HepG2 (cell line): ENCODE data around the gene HOXA9. TPM values are rescaled to one million over a fixed set of nuclear protein-coding genes. Genes with fewer than 3 reads are reported as not detected.
A peak's percentile ranks its signal among the peaks of the same experiment; 100 is the strongest.

Experiments
- ARNT ChIP-seq: fragments of 450-650 bp; IDR thresholded peaks from 2 replicates; pipeline ENCODE4 v1.6.1; 2017
- BHLHE40 ChIP-seq: IDR thresholded peaks from 2 replicates; pipeline ENCODE4 v1.6.1; 2011; ENCODE audit warnings: low read length, improper control_type of control experiment
- CEBPB ChIP-seq: IDR thresholded peaks from 2 replicates; pipeline ENCODE4 v1.6.1; 2011; ENCODE audit warnings: low read depth, low read length, improper control_type of control experiment, borderline replicate concordance
- ERF ChIP-seq: IDR thresholded peaks from 2 replicates; pipeline ENCODE4 v1.6.1; 2018; ENCODE audit warnings: missing biosample characterization, missing genetic modification reagents
- FOXK1 ChIP-seq: sonication (generic); formaldehyde crosslinking; IDR thresholded peaks from 2 replicates; pipeline ENCODE4 v1.4.0; 2020; ENCODE audit warnings: low read depth, missing genetic modification reagents, borderline replicate concordance
- FOXK2 ChIP-seq: fragments of 450-650 bp; IDR thresholded peaks from 2 replicates; pipeline ENCODE4 v1.6.1; 2016
- IKZF1 ChIP-seq: fragments of 450-650 bp; IDR thresholded peaks from 2 replicates; pipeline ENCODE4 v1.7.1; 2016
- KMT2B ChIP-seq: IDR thresholded peaks from 2 replicates; pipeline ENCODE4 v1.6.1; 2016; ENCODE audit warnings: missing genetic modification reagents, missing compliant biosample characterization
- MXI1 ChIP-seq: IDR thresholded peaks from 3 replicates; pipeline ENCODE4 v1.6.1; 2012; ENCODE audit warnings: low read depth, low read length, inconsistent platforms, borderline replicate concordance
- NFIC ChIP-seq: IDR thresholded peaks from 2 replicates; pipeline ENCODE4 v1.6.1; 2012; ENCODE audit warnings: mild to moderate bottlenecking, low read length, inconsistent platforms
- SATB2 ChIP-seq: sonication (generic); formaldehyde crosslinking; IDR thresholded peaks from 2 replicates; pipeline ENCODE4 v1.5.0; 2020; ENCODE audit warnings: missing genetic modification reagents
- SP140L ChIP-seq: sonication (generic); formaldehyde crosslinking; IDR thresholded peaks from 2 replicates; pipeline ENCODE4 v1.4.0; 2020; ENCODE audit warnings: missing genetic modification reagents, borderline replicate concordance
- ZNF180 ChIP-seq: sonication (generic); formaldehyde crosslinking; IDR thresholded peaks from 2 replicates; pipeline ENCODE4 v1.4.0; 2020; ENCODE audit warnings: low read depth, missing genetic modification reagents, borderline replicate concordance
- ZNF557 ChIP-seq: sonication (generic); formaldehyde crosslinking; IDR thresholded peaks from 2 replicates; pipeline ENCODE4 v1.4.0; 2020; ENCODE audit warnings: missing genetic modification reagents
- ZNF749 ChIP-seq: sonication (generic); formaldehyde crosslinking; IDR thresholded peaks from 2 replicates; pipeline ENCODE4 v1.8.0; 2022; ENCODE audit warnings: mild to moderate bottlenecking, missing genetic modification reagents, moderate library complexity, borderline replicate concordance
- ZNF83 ChIP-seq: sonication (generic); formaldehyde crosslinking; IDR thresholded peaks from 2 replicates; pipeline ENCODE4 v1.4.0; 2020; ENCODE audit warnings: missing genetic modification reagents, mild to moderate bottlenecking, borderline replicate concordance
- polyA plus RNA-seq, 8 experiments: library from polyadenylated mRNA; depleted of rRNA in 3 of 8; stranded (reverse) in 7 of 8; unstranded in 1 of 8; fragments of >200 nt; fragmentation: Illumina TruSeq in 4 of 8; extraction: Trizol in 4 of 8; gene quantifications; 2 replicates each; pipeline versions ENCODE4 v1.2.1 to v1.2.3, GENCODE V29; 2011 to 2016; ENCODE audit warnings: low read depth in 4 of 8, missing spikeins in 1 of 8, mixed read lengths in 1 of 8; ENCODE audit not compliant: insufficient read depth in 1 of 8
- total RNA-seq, 5 experiments: library from RNA; depleted of rRNA; stranded (reverse); fragments of >200 nt; fragmentation: Illumina TruSeq; extraction: Trizol; gene quantifications; 2 replicates each; pipeline ENCODE4 v1.2.3, GENCODE V29; 2016; ENCODE audit warnings: low read depth in 1 of 5
- TF ChIP-seq, protein P1 (sequence below): sonication (generic); formaldehyde crosslinking; IDR thresholded peaks from 2 replicates; pipeline ENCODE4 v1.4.0; 2020; ENCODE audit warnings: missing genetic modification reagents
- TF ChIP-seq, protein P2 (sequence below): sonication (generic); formaldehyde crosslinking; IDR thresholded peaks from 2 replicates; pipeline ENCODE4 v1.8.1; 2023; ENCODE audit warnings: mild to moderate bottlenecking, missing genetic modification reagents, borderline replicate concordance
- TF ChIP-seq, protein P3 (sequence below): IDR thresholded peaks from 2 replicates; pipeline ENCODE4 v1.6.1; 2016; ENCODE audit warnings: low read depth, borderline replicate concordance
- TF ChIP-seq, protein P4 (sequence below): sonication (generic); formaldehyde crosslinking; IDR thresholded peaks from 2 replicates; pipeline ENCODE4 v1.4.0; 2020; ENCODE audit warnings: missing genetic modification reagents

The HOXA9 gene
- total and polyA plus RNA-seq, 2 of the 13 experiments (the other 11 are each of a cell fraction or from before 2014, with no cell fraction given) = not detected

DNA sequence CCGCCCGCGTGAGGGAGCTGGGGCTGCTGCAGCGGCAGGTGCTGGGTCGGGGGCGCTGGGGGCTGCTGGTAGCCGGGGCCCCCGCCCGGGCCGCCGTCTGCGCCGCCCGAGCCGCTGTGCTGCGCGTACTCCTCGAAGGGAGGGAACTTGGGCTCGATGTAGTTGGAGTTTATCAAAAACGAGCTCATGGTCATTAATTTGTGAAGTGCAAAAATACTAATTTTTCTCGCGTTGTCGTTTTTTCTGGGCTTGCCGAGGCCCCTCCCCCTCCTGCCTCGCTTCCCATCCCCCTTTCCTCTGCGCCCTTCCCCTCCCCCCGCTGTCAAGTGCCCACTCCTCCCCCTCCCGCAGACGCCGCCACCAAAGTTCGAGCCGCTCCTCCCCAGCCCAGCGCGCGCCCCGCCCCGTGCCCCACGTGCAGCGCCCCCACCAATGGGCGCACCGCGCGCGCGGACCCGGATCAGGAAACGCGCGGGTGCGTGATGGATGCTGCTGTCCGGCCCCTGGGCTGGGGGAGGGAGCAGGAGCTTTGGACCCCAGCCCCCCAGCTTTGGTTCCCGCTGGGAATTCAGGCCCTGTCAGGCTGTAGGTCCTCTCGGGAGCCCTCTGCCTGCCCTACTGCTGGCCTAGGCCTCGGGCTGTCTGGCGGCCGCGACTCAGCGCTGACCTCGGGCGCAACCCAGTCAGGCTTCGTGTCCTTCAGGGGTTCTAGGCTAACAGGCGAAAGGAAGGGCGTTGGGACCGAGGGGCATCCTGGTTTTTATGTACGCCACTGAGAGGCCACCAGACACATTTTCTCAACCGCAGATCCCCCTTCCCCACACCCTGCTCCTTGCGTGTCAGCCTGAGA, 34.6 kb downstream of the HOXA9 start, which contains the start of gene HOXA4 (continued):
- TF ChIP-seq, protein P1, sequence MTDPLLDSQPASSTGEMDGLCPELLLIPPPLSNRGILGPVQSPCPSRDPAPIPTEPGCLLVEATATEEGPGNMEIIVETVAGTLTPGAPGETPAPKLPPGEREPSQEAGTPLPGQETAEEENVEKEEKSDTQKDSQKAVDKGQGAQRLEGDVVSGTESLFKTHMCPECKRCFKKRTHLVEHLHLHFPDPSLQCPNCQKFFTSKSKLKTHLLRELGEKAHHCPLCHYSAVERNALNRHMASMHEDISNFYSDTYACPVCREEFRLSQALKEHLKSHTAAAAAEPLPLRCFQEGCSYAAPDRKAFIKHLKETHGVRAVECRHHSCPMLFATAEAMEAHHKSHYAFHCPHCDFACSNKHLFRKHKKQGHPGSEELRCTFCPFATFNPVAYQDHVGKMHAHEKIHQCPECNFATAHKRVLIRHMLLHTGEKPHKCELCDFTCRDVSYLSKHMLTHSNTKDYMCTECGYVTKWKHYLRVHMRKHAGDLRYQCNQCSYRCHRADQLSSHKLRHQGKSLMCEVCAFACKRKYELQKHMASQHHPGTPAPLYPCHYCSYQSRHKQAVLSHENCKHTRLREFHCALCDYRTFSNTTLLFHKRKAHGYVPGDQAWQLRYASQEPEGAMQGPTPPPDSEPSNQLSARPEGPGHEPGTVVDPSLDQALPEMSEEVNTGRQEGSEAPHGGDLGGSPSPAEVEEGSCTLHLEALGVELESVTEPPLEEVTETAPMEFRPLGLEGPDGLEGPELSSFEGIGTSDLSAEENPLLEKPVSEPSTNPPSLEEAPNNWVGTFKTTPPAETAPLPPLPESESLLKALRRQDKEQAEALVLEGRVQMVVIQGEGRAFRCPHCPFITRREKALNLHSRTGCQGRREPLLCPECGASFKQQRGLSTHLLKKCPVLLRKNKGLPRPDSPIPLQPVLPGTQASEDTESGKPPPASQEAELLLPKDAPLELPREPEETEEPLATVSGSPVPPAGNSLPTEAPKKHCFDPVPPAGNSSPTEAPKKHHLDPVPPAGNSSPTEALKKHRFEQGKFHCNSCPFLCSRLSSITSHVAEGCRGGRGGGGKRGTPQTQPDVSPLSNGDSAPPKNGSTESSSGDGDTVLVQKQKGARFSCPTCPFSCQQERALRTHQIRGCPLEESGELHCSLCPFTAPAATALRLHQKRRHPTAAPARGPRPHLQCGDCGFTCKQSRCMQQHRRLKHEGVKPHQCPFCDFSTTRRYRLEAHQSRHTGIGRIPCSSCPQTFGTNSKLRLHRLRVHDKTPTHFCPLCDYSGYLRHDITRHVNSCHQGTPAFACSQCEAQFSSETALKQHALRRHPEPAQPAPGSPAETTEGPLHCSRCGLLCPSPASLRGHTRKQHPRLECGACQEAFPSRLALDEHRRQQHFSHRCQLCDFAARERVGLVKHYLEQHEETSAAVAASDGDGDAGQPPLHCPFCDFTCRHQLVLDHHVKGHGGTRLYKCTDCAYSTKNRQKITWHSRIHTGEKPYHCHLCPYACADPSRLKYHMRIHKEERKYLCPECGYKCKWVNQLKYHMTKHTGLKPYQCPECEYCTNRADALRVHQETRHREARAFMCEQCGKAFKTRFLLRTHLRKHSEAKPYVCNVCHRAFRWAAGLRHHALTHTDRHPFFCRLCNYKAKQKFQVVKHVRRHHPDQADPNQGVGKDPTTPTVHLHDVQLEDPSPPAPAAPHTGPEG (CRISPR knock-in tag) = no peak
- TF ChIP-seq FOXK2 = no peak
- peak; percentile 65; the same call in 1 of the 2 replicates for TF ChIP-seq ERF
- no peak for TF ChIP-seq SP140L (CRISPR knock-in tag)
- TF ChIP-seq, protein P2, sequence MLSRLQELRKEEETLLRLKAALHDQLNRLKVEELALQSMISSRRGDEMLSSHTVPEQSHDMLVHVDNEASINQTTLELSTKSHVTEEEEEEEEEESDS (CRISPR knock-in tag) = no peak; the same call in 1 of the 2 replicates
- no peak for TF ChIP-seq ZNF557 (CRISPR knock-in tag)
- TF ChIP-seq IKZF1 = no peak
- TF ChIP-seq ZNF749 (CRISPR knock-in tag) = no peak
- no peak for TF ChIP-seq SATB2 (CRISPR knock-in tag)
- TF ChIP-seq BHLHE40 = peak; percentile 73
- peak; percentile 57; the same call in 1 of the 3 replicates for TF ChIP-seq MXI1
- TF ChIP-seq ZNF180 = no peak
- TF ChIP-seq ZNF83 = no peak
- TF ChIP-seq, protein P3, sequence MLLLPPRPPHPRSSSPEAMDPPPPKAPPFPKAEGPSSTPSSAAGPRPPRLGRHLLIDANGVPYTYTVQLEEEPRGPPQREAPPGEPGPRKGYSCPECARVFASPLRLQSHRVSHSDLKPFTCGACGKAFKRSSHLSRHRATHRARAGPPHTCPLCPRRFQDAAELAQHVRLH (CRISPR knock-in tag) = no peak
- peak; percentile 73; the same call in 1 of the 2 replicates for TF ChIP-seq KMT2B (CRISPR knock-in tag)
- TF ChIP-seq FOXK1 = peak; percentile 46; the same call in 1 of the 2 replicates
- TF ChIP-seq NFIC = no peak
- no peak for TF ChIP-seq CEBPB
- TF ChIP-seq, protein P4, sequence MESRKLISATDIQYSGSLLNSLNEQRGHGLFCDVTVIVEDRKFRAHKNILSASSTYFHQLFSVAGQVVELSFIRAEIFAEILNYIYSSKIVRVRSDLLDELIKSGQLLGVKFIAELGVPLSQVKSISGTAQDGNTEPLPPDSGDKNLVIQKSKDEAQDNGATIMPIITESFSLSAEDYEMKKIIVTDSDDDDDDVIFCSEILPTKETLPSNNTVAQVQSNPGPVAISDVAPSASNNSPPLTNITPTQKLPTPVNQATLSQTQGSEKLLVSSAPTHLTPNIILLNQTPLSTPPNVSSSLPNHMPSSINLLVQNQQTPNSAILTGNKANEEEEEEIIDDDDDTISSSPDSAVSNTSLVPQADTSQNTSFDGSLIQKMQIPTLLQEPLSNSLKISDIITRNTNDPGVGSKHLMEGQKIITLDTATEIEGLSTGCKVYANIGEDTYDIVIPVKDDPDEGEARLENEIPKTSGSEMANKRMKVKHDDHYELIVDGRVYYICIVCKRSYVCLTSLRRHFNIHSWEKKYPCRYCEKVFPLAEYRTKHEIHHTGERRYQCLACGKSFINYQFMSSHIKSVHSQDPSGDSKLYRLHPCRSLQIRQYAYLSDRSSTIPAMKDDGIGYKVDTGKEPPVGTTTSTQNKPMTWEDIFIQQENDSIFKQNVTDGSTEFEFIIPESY = peak; percentile 49
- no peak for TF ChIP-seq ARNT
